DND-41 (cell line): ENCODE results near the gene DST.

Experiments used
- ATAC-seq: fragments of 200-7000 bp; cut with Tn5 transposase; 3 replicates; pipeline ENCODE4 v1.9.1; 2021; ENCODE audit warnings: low read depth; ENCODE audit not compliant: insufficient read depth
- DNase-seq: peaks from one replicate; pipeline ENCODE4 v3.0.0-alpha.2; 2020
- H2AFZ ChIP-seq: 2 replicates; pipeline ENCODE4 v1.6.0; 2012; ENCODE audit warnings: low read depth, low read length
- H3K27ac ChIP-seq: 2 replicates; pipeline ENCODE4 v1.5.1; 2012; ENCODE audit warnings: low read length, inconsistent platforms
- H3K27me3 ChIP-seq: fragments of 200-600 bp; sonication (generic); 2 replicates; pipeline ENCODE4 v1.6.0; 2012; ENCODE audit warnings: low read length, mild to moderate bottlenecking, inconsistent platforms; ENCODE audit not compliant: insufficient read depth, poor library complexity
- H3K36me3 ChIP-seq: 2 replicates; pipeline ENCODE4 v1.5.1; 2012; ENCODE audit warnings: low read length, inconsistent platforms; ENCODE audit not compliant: insufficient read depth
- H3K4me1 ChIP-seq: 2 replicates; pipeline ENCODE4 v1.5.1; 2012; ENCODE audit warnings: mild to moderate bottlenecking, low read length; ENCODE audit not compliant: insufficient read depth
- H3K4me2 ChIP-seq: 2 replicates; pipeline ENCODE4 v1.6.0; 2012; ENCODE audit warnings: mild to moderate bottlenecking, moderate library complexity, low read length, inconsistent platforms; ENCODE audit not compliant: insufficient read depth
- H3K4me3 ChIP-seq, 2 experiments: fragments of 200-600 bp in 1 of 2; shearing (Covaris generic) in 1 of 2; 2 replicates each; pipeline ENCODE4 v1.5.1; 2012 to 2016; ENCODE audit warnings: inconsistent platforms in 2 of 2, low read length in 2 of 2, mild to moderate bottlenecking in 2 of 2, low read depth in 1 of 2, moderate library complexity in 1 of 2
- H3K79me2 ChIP-seq: 2 replicates; pipeline ENCODE4 v1.6.0; 2012; ENCODE audit warnings: low read length, inconsistent platforms; ENCODE audit not compliant: insufficient read depth
- H3K9ac ChIP-seq: 2 replicates; pipeline ENCODE4 v1.6.0; 2012; ENCODE audit warnings: low read depth, mild to moderate bottlenecking, inconsistent platforms, low read length, moderate library complexity
- H3K9me3 ChIP-seq: 2 replicates; pipeline ENCODE4 v1.5.1; 2012; ENCODE audit warnings: low read length, moderate library complexity, mild to moderate bottlenecking, inconsistent platforms; ENCODE audit not compliant: insufficient read depth, severe bottlenecking
- H4K20me1 ChIP-seq: 2 replicates; pipeline ENCODE4 v1.6.0; 2012; ENCODE audit warnings: low read length; ENCODE audit not compliant: insufficient read depth
- CTCF ChIP-seq: IDR thresholded peaks from 2 replicates; pipeline ENCODE4 v1.5.1; 2012; ENCODE audit warnings: borderline replicate concordance, low read length, moderate library complexity, mild to moderate bottlenecking; ENCODE audit not compliant: poor library complexity, severe bottlenecking; ENCODE audit errors: extremely low read depth
- EZH2 ChIP-seq: IDR thresholded peaks from 3 replicates; pipeline ENCODE4 v1.6.1; 2012; ENCODE audit warnings: borderline replicate concordance, low read depth, mild to moderate bottlenecking, moderate library complexity, low read length, inconsistent platforms; ENCODE audit not compliant: severe bottlenecking

The DST gene

GRCh38 chr6:56522495-56523270, 120.0 kb downstream of the DST start:
- no peak overlapping the region for H2AFZ ChIP-seq
- H3K4me3 ChIP-seq = no peak overlapping the region
- no peaks in the 10 kb centered on the region for H3K79me2 ChIP-seq
- ATAC-seq = no peak
- H3K36me3 ChIP-seq = no peaks in the 10 kb centered on the region
- H4K20me1 ChIP-seq = no peaks in the 10 kb centered on the region
- no peak overlapping the region for H3K9ac ChIP-seq
- no peak for TF ChIP-seq EZH2
- no peak for TF ChIP-seq CTCF
- H3K4me1 ChIP-seq = no peaks in the 10 kb centered on the region
- H3K4me2 ChIP-seq = no peak overlapping the region
- DNase-seq = no peak
- H3K9me3 ChIP-seq = no peaks in the 10 kb centered on the region
- no peak overlapping the region for H3K27ac ChIP-seq
- H3K27me3 ChIP-seq = peaks cover 4% of the 10 kb centered on the region

- H2AFZ ChIP-seq = no peak overlapping the region
- no peaks in the 10 kb centered on the region for H3K36me3 ChIP-seq
- no peak for TF ChIP-seq EZH2
- TF ChIP-seq CTCF = no peak
- no peaks in the 10 kb centered on the region for H4K20me1 ChIP-seq
- H3K4me1 ChIP-seq = no peaks in the 10 kb centered on the region
- no peak overlapping the region for H3K9ac ChIP-seq
- ATAC-seq = no peak
- H3K27me3 ChIP-seq = peaks cover 4% of the 10 kb centered on the region
- no peaks in the 10 kb centered on the region for H3K79me2 ChIP-seq
- no peak overlapping the region for H3K4me2 ChIP-seq
- no peak overlapping the region for H3K4me3 ChIP-seq
- no peak for DNase-seq
- H3K27ac ChIP-seq = no peak overlapping the region
- H3K9me3 ChIP-seq = no peaks in the 10 kb centered on the region
These were observed 120.7 kb downstream of the DST start for GRCh38 chr6:56521976-56522375.

- TF ChIP-seq EZH2 = no peak
- Histone ChIP-seq H3K4me1 (no peaks in the 10 kb centered on the region), H3K27me3 (peaks cover 4% of the 10 kb centered on the region), H3K9me3 (no peaks in the 10 kb centered on the region), H3K4me2 (no peak overlapping the region), H3K79me2 (no peaks in the 10 kb centered on the region), H2AFZ (no peak overlapping the region), H3K9ac (no peak overlapping the region), H4K20me1 (no peaks in the 10 kb centered on the region), H3K36me3 (no peaks in the 10 kb centered on the region), H3K4me3 (no peak overlapping the region), H3K27ac (no peak overlapping the region)
- ATAC-seq (no peak), DNase-seq (no peak)
These were observed 121.2 kb downstream of the DST start for GRCh38 chr6:56521454-56521853.

- Histone ChIP-seq H2AFZ (no peak overlapping the region), H3K4me2 (no peak overlapping the region), H4K20me1 (no peaks in the 10 kb centered on the region), H3K4me3 (no peak overlapping the region), H3K27ac (no peak overlapping the region), H3K27me3 (peaks cover 4% of the 10 kb centered on the region), H3K79me2 (no peaks in the 10 kb centered on the region), H3K36me3 (no peaks in the 10 kb centered on the region), H3K4me1 (no peaks in the 10 kb centered on the region), H3K9ac (no peak overlapping the region), H3K9me3 (no peaks in the 10 kb centered on the region)
- DNase-seq (no peak), ATAC-seq (no peak)
- TF ChIP-seq CTCF (no peak), EZH2 (no peak)
These were observed 122.5 kb downstream of the DST start for GRCh38 chr6:56520218-56520617.
